Transverse colon (tissue), 4 donors: Measurements from ENCODE around the gene MAN2C1. TPM values are rescaled to one million over a fixed set of nuclear protein-coding genes. Genes with fewer than 3 reads are reported as not detected.
A peak's percentile ranks its signal among the peaks of the same experiment; 100 is the strongest.

Source experiments
- DNase-seq: peaks from one replicate; pipeline ENCODE4 v3.0.0-alpha.2; 2019
- H3K27ac ChIP-seq, 4 donors: fragments of 200-600 bp; sonication (generic); 2 replicates each; pipeline ENCODE4 v1.5.1; 2016 to 2018; ENCODE audit warnings: inconsistent platforms in 4 of 4
- H3K27me3 ChIP-seq: fragments of 200-600 bp; sonication (generic); 2 replicates; pipeline ENCODE4 v1.5.1; 2017; ENCODE audit warnings: inconsistent platforms
- H3K36me3 ChIP-seq, 4 donors: fragments of 200-600 bp; sonication (generic); 2 replicates each; pipeline ENCODE4 v1.5.1; 2017 to 2019; ENCODE audit warnings: inconsistent platforms in 4 of 4
- H3K4me1 ChIP-seq, 4 donors: fragments of 200-600 bp; sonication (generic); 2 replicates each; pipeline ENCODE4 v1.5.1; 2017 to 2020; ENCODE audit warnings: inconsistent platforms in 4 of 4
- H3K4me3 ChIP-seq, 4 donors: fragments of 200-600 bp; sonication (generic); 1 replicate in 1 of 4; 2 replicates in 3 of 4; pipeline versions ENCODE4 v1.5.1 to v1.6.1; 2017 to 2019; ENCODE audit warnings: inconsistent platforms in 4 of 4
- H3K9me3 ChIP-seq, 2 donors: fragments of 200-600 bp; sonication (generic); 2 replicates each; pipeline ENCODE4 v1.5.1; 2017 to 2019; ENCODE audit warnings: inconsistent platforms in 2 of 2
- EP300 ChIP-seq: sonication (generic); formaldehyde crosslinking; IDR thresholded peaks from one replicate; pipeline ENCODE4 v1.6.1; 2017; ENCODE audit warnings: antibody characterized with exemption, low read depth
- POLR2A ChIP-seq: fragments of 450-650 bp; IDR thresholded peaks from one replicate; pipeline ENCODE4 v1.6.1; 2016; ENCODE audit warnings: antibody characterized with exemption, mild to moderate bottlenecking, moderate library complexity
- POLR2AphosphoS5 ChIP-seq, 3 donors: sonication (generic); formaldehyde crosslinking; IDR thresholded peaks; one replicate each; pipeline ENCODE4 v1.6.1; 2016; ENCODE audit warnings: antibody characterized with exemption in 3 of 3
- WGBS, 2 donors: methylation state at CpG; one replicate each; pipeline ENCODE4 v1.1.5; 2018; ENCODE audit warnings: low coverage in 1 of 2; 5-methylcytosine and 5-hydroxymethylcytosine counted together
- in situ Hi-C, 4 donors: fragments of 200-750 bp; cut with MboI; loops; one replicate each; pipeline versions ENCODE4 v1.15.0 to v1.15.1; 2017; ENCODE audit warnings: low sequenced_read_pairs in 3 of 4, low pct_ligation_motif_present in 1 of 4, low pct_unique_long_range_greater_than_20kb in 1 of 4
- intact Hi-C: fragments of 100-400 bp; cut with DNase I; formaldehyde crosslinking; loops from one replicate; pipeline ENCODE4 v1.15.1; 2023; ENCODE audit warnings: low total_unique reads
- total RNA-seq, 4 donors: library from RNA; depleted of rRNA; stranded (reverse); fragments of >200 nt; gene quantifications; one replicate each; pipeline ENCODE4 v1.1.0, GENCODE V29; 2016
- TF ChIP-seq, protein P1 (sequence below), 5 experiments: fragments of 200-600 bp in 3 of 5; fragments of 450-650 bp in 2 of 5; sonication (generic) in 3 of 5; IDR thresholded peaks; 1 replicate in 2 of 5; 2 replicates in 3 of 5; pipeline ENCODE4 v1.5.1; 2016 to 2017; ENCODE audit warnings: antibody characterized with exemption in 5 of 5, inconsistent platforms in 3 of 5, mild to moderate bottlenecking in 2 of 5, moderate library complexity in 1 of 5

The MAN2C1 gene
- total RNA-seq: 100 to 1,000 TPM; 215 to 559 (median 411) TPM

DNA sequence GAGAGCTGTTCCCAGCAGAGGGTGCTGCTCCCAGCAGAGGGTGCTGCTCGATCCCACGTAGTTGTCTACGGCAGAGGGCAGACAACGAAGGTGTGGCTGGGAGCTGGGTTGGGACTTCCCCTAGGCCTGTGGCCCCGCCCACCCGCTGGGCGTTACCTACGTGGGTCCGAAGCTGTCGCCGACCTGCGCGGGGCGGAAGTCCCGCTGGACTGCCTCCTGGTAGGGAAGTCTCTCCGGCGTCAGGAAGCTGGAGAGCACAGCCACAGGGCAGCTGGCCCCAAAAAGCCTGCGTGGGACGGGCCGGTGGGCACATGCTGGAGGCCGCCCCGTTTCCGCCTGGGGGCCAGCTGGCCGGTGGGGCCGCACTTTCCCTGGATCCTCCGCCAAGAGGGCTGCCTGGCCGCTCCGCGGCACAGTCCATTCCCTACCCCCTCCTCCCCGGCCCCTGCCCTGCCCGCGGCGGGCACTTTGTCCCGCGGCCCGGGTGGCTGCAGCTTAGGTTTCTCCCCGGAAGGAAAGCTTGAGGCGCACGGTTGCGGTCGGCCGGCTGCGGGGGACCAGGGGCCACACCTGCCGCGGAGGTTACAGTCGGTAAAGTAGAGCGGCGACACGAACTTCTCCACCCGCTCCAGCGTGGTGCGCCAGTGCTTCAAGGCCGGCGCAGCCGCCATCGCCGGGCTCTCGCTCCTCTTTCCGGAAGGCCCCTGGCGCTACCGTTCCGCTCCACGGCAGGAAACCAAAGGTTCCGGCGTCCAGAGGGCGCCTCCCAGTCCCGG, at the start of gene MAN2C1:
MAN2C1 (minus strand) TSS at position 695 of the 776 bp plus-strand sequence; CDS start at position 671, 24 bp downstream.
- intact Hi-C loops: no loop called here
- no peaks in the 10 kb centered on the region for H3K9me3 ChIP-seq
- H3K36me3 ChIP-seq: peaks cover 0 to 18% (median 7%) of the 10 kb centered on the region in 4 donors
- TF ChIP-seq, protein P1, sequence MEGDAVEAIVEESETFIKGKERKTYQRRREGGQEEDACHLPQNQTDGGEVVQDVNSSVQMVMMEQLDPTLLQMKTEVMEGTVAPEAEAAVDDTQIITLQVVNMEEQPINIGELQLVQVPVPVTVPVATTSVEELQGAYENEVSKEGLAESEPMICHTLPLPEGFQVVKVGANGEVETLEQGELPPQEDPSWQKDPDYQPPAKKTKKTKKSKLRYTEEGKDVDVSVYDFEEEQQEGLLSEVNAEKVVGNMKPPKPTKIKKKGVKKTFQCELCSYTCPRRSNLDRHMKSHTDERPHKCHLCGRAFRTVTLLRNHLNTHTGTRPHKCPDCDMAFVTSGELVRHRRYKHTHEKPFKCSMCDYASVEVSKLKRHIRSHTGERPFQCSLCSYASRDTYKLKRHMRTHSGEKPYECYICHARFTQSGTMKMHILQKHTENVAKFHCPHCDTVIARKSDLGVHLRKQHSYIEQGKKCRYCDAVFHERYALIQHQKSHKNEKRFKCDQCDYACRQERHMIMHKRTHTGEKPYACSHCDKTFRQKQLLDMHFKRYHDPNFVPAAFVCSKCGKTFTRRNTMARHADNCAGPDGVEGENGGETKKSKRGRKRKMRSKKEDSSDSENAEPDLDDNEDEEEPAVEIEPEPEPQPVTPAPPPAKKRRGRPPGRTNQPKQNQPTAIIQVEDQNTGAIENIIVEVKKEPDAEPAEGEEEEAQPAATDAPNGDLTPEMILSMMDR (IDR thresholded peaks at IDR 0.05): peak in 4 of 5 experiments; percentile 61 to 90 (median 76)
- peak; percentile 92 to 98 (median 97) for TF ChIP-seq POLR2AphosphoS5 (IDR thresholded peaks at IDR 0.05)
- TF ChIP-seq EP300: no peak
- TF ChIP-seq POLR2A: peak; percentile 98
- peaks cover 8 to 22% (median 18%) of the 10 kb centered on the region in 4 donors for H3K4me1 ChIP-seq
- peak; percentile 99 for DNase-seq
- 0% methylated on average over 47 of the region's 67 CpGs; no CpG with 5 or more reads in 1 of the 2 donors for WGBS, 2 donors
- H3K27ac ChIP-seq: peak within 1 kb of the TSS; percentile 94 to 99 (median 99)
- in situ Hi-C loops: loop anchor here in 3 of 4 donors (10.0 to 25.0 kb wide), 2 partner anchors 87 to 269 kb away; partner anchors contain the start of genes IMP3 (in 3 of the 3), SNUPN (in 3 of the 3), SNX33 (in 3 of the 3) and SIN3A (in 1 of the 3)
- no peaks in the 10 kb centered on the region for H3K27me3 ChIP-seq
- H3K4me3 ChIP-seq: peak within 1 kb of the TSS; percentile 43 to 86 (median 83)

GRCh38 chr15:75416584-75416983, 48.2 kb upstream of the MAN2C1 start:
- Histone ChIP-seq H3K27ac (no peak overlapping the region), H3K4me1 (peaks cover 0 to 17% (median 3%) of the 10 kb centered on the region in 4 donors), H3K27me3 (no peaks in the 10 kb centered on the region), H3K9me3 (no peaks in the 10 kb centered on the region), H3K4me3 (no peak overlapping the region), H3K36me3 (peaks cover 0 to 36% (median 7%) of the 10 kb centered on the region in 4 donors)
- in situ Hi-C loops (no loop called here), intact Hi-C loops (no loop called here)
- DNase-seq: no peak
- WGBS, 2 donors: 86% methylated on average over 1 of the region's 1 CpG; no CpG with 5 or more reads in 1 of the 2 donors
- TF ChIP-seq POLR2AphosphoS5 (IDR thresholded peaks at IDR 0.05): no peak
- TF ChIP-seq EP300: no peak
- TF ChIP-seq, protein P1 (IDR thresholded peaks at IDR 0.05): no peak

- Histone ChIP-seq H3K4me1 (no peaks in the 10 kb centered on the region), H3K27me3 (no peaks in the 10 kb centered on the region), H3K27ac (no peak overlapping the region), H3K4me3 (no peak overlapping the region), H3K9me3 (no peaks in the 10 kb centered on the region), H3K36me3 (peaks cover 0 to 81% (median 28%) of the 10 kb centered on the region in 4 donors)
- TF ChIP-seq EP300 (no peak), POLR2AphosphoS5 (IDR thresholded peaks at IDR 0.05) (no peak)
- TF ChIP-seq, protein P1 (IDR thresholded peaks at IDR 0.05): no peak
- in situ Hi-C loops (no loop called here), intact Hi-C loops (no loop called here)
- DNase-seq: no peak
- WGBS, 2 donors: 87 to 92% methylated on average over 2 to 6 of the region's 6 CpGs
Observed at GRCh38 chr15:75410196-75410595, 41.8 kb upstream of the MAN2C1 start.

DNA sequence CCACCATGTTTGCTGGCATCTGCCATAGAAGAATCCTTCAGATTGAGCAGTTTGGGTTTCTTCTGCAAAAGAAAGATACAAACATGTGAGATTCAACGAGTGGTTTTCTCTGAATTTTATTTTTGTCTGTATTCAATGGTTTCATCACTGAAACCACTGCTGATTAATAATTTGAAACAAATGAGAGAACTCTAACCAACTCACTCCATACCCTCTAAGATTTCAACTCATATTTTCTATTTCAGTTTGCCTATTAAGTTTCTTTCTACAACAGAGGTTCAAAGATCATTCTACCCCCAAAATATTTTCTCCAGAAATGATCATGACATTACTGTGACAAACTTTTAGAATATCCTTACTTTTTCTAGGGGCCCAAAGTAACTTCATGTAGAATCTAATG, 38.7 kb upstream of the MAN2C1 start:
- TF ChIP-seq EP300: no peak
- TF ChIP-seq, protein P1 (IDR thresholded peaks at IDR 0.05): no peak
- TF ChIP-seq POLR2A: no peak
- Histone ChIP-seq H3K9me3 (no peaks in the 10 kb centered on the region), H3K27me3 (no peaks in the 10 kb centered on the region), H3K27ac (no peak overlapping the region), H3K4me1 (no peaks in the 10 kb centered on the region), H3K4me3 (no peak overlapping the region), H3K36me3 (peaks cover 0 to 90% (median 36%) of the 10 kb centered on the region in 4 donors)
- 67% methylated on average over 1 of the region's 1 CpG; no CpG with 5 or more reads in 1 of the 2 donors for WGBS, 2 donors
- no peak for DNase-seq
- intact Hi-C loops: no loop called here
- in situ Hi-C loops: no loop called here
